Measurements from ENCODE around the gene MRC1. TPM values are rescaled to one million over a fixed set of nuclear protein-coding genes. Genes with fewer than 3 reads are reported as not detected.

The MRC1 gene
- polyA plus RNA-seq, 1 donor (not counting 4 experiments of a cell fraction or from before 2014, with no cell fraction given), result 0.01 TPM

- no peaks in the 10 kb centered on the region for H3K79me2 ChIP-seq (ENCODE audit: control insufficient read depth, insufficient read depth, low read length)
- H3K36me3 ChIP-seq (ENCODE audit: control insufficient read depth in 2 of 2, extremely low read depth in 1 of 2, insufficient read depth in 2 of 2, low read length in 2 of 2), result no peaks in the 10 kb centered on the region
- H3K4me3 ChIP-seq (ENCODE audit: control insufficient read depth in 2 of 3, extremely low read depth in 1 of 3, insufficient read depth in 2 of 3, low read depth in 1 of 3, low read length in 3 of 3), result no peak overlapping the region
- no peak overlapping the region for H3K9ac ChIP-seq (ENCODE audit: control insufficient read depth, extremely low read depth, insufficient read depth, low read length)
- no peaks in the 10 kb centered on the region for H3K27me3 ChIP-seq (ENCODE audit: control insufficient read depth, extremely low read depth, insufficient read depth, low read length)
- H3K9me3 ChIP-seq (ENCODE audit: control insufficient read depth, low read depth, low read length), result no peaks in the 10 kb centered on the region
- H4K20me1 ChIP-seq (ENCODE audit: control insufficient read depth, extremely low read depth, insufficient read depth, low read length), result no peaks in the 10 kb centered on the region
- H3K4me2 ChIP-seq (ENCODE audit: control insufficient read depth, extremely low read depth, insufficient read depth, low read depth, low read length), result peak overlapping the region; percentile 89
- peak overlapping the region; percentile 83 for H3K27ac ChIP-seq (ENCODE audit: control insufficient read depth, insufficient read depth, low read length)
- peaks cover 44% of the 10 kb centered on the region for H3K4me1 ChIP-seq (ENCODE audit: control insufficient read depth, extremely low read depth, insufficient read depth, low read length)
- dilution Hi-C loops (cut with MboI; ENCODE audit: extremely low pct_ligation_motif_present, low sequenced_read_pairs), result no loop called here
- no peak for DNase-seq (ENCODE audit: low read depth, low spot score)
- peaks cover 4% of the 10 kb centered on the region for H3K9me1 ChIP-seq (ENCODE audit: control insufficient read depth, extremely low read depth, insufficient read depth, low read length)
- H2AFZ ChIP-seq (ENCODE audit: control insufficient read depth, low read length), result no peak overlapping the region
- FAIRE-seq, result peak; percentile 98
- TF ChIP-seq CTCF (optimal IDR thresholded peaks at IDR 0.05 in 1 of 3, IDR thresholded peaks at IDR 0.05 in 1 of 3, conservative IDR thresholded peaks at IDR 0.05 in 1 of 3; ENCODE audit: extremely low read depth in 1 of 3, insufficient read depth in 2 of 3, low read length in 3 of 3) (no peak), EZH2 (IDR thresholded peaks at IDR 0.05; ENCODE audit: low read length) (no peak)
Measured at GRCh38 chr10:17784688-17785087, 24.5 kb upstream of the MRC1 start.

- TF ChIP-seq CTCF (optimal IDR thresholded peaks at IDR 0.05 in 1 of 3, IDR thresholded peaks at IDR 0.05 in 1 of 3, conservative IDR thresholded peaks at IDR 0.05 in 1 of 3; ENCODE audit: extremely low read depth in 1 of 3, insufficient read depth in 2 of 3, low read length in 3 of 3), result no peak
- no peak for TF ChIP-seq EZH2 (IDR thresholded peaks at IDR 0.05; ENCODE audit: low read length)
- Histone ChIP-seq H3K9me3 (ENCODE audit: control insufficient read depth, low read depth, low read length) (no peaks in the 10 kb centered on the region), H4K20me1 (ENCODE audit: control insufficient read depth, extremely low read depth, insufficient read depth, low read length) (no peaks in the 10 kb centered on the region), H3K79me2 (ENCODE audit: control insufficient read depth, insufficient read depth, low read length) (no peaks in the 10 kb centered on the region), H3K4me3 (ENCODE audit: control insufficient read depth in 2 of 3, extremely low read depth in 1 of 3, insufficient read depth in 2 of 3, low read depth in 1 of 3, low read length in 3 of 3) (no peak overlapping the region), H3K27ac (ENCODE audit: control insufficient read depth, insufficient read depth, low read length) (peak overlapping the region; percentile 83), H3K4me2 (ENCODE audit: control insufficient read depth, extremely low read depth, insufficient read depth, low read depth, low read length) (peak overlapping the region; percentile 89), H3K9me1 (ENCODE audit: control insufficient read depth, extremely low read depth, insufficient read depth, low read length) (peaks cover 4% of the 10 kb centered on the region), H3K9ac (ENCODE audit: control insufficient read depth, extremely low read depth, insufficient read depth, low read length) (no peak overlapping the region), H3K4me1 (ENCODE audit: control insufficient read depth, extremely low read depth, insufficient read depth, low read length) (peaks cover 44% of the 10 kb centered on the region), H2AFZ (ENCODE audit: control insufficient read depth, low read length) (no peak overlapping the region), H3K36me3 (ENCODE audit: control insufficient read depth in 2 of 2, extremely low read depth in 1 of 2, insufficient read depth in 2 of 2, low read length in 2 of 2) (no peaks in the 10 kb centered on the region), H3K27me3 (ENCODE audit: control insufficient read depth, extremely low read depth, insufficient read depth, low read length) (no peaks in the 10 kb centered on the region)
- FAIRE-seq (no peak), DNase-seq (ENCODE audit: low read depth, low spot score) (no peak)
- dilution Hi-C loops (cut with MboI; ENCODE audit: extremely low pct_ligation_motif_present, low sequenced_read_pairs), result no loop called here
Measured at GRCh38 chr10:17785276-17785930, 23.7 kb upstream of the MRC1 start.
